HG02938 (cell line): Measurements from ENCODE around the gene CCNDBP1.

Experiments
- ATAC-seq: cut with Tn5 transposase; IDR thresholded peaks from one replicate; pipeline ENCODE4 v1.9.1; 2021; ENCODE audit warnings: mild to moderate bottlenecking, moderate library complexity; ENCODE audit not compliant: unreplicated experiment

Gene CCNDBP1

GRCh38 chr15:43242616-43243015 is 57.4 kb downstream of the CCNDBP1 start:
- no peak for ATAC-seq

GRCh38 chr15:43243020-43243645 is 57.9 kb downstream of the CCNDBP1 start:
- no peak for ATAC-seq

- no peak for ATAC-seq
Measured at GRCh38 chr15:43244092-43244491, 58.9 kb downstream of the CCNDBP1 start.

GRCh38 chr15:43246261-43246774 is 61.1 kb downstream of the CCNDBP1 start:
- no peak for ATAC-seq
